ENCODE results near the gene MYO15B. TPM values are rescaled to one million over a fixed set of nuclear protein-coding genes. Genes with fewer than 3 reads are reported as not detected.

Gene MYO15B
- total and polyA plus RNA-seq, 2 of the 13 experiments (the other 11 are each of a cell fraction or from before 2014, with no cell fraction given), result 2.8 to 8.1 TPM

- no peak for DNase-seq (ENCODE audit: low spot score)
- Histone ChIP-seq H3K27ac (ENCODE audit: extremely low read length, insufficient read depth, low read length) (no peak overlapping the region), H3K9me3 (ENCODE audit: low read length) (no peaks in the 10 kb centered on the region), H2AFZ (ENCODE audit: low read length) (no peak overlapping the region), H4K20me1 (ENCODE audit: insufficient read depth, low read length) (no peaks in the 10 kb centered on the region; the same call in 1 of the 2 replicates), H3K79me2 (ENCODE audit: insufficient read depth, low read length) (no peaks in the 10 kb centered on the region), H3K27me3 (ENCODE audit: control insufficient read depth in 1 of 2, insufficient read depth in 2 of 2, low read length in 2 of 2) (no peaks in the 10 kb centered on the region), H3K4me3 (replicated peaks in 1 of 3; ENCODE audit: insufficient read depth in 1 of 3, low read depth in 2 of 3, low read length in 3 of 3) (no peak overlapping the region), H3K36me3 (replicated peaks in 1 of 2; ENCODE audit: control insufficient read depth in 1 of 2, insufficient read depth in 2 of 2, low read length in 2 of 2) (no peaks in the 10 kb centered on the region), H3K4me2 (ENCODE audit: low read depth, low read length) (no peak overlapping the region), H3K4me1 (ENCODE audit: insufficient read depth, low read length) (peaks cover 6% of the 10 kb centered on the region; the same call in 1 of the 2 replicates), H3K9ac (ENCODE audit: insufficient read depth, low read depth, low read length) (no peak overlapping the region)
- FAIRE-seq, result no peak
- no peak for TF ChIP-seq ZNF629 (CRISPR knock-in tag; conservative IDR thresholded peaks at IDR 0.05)
- TF ChIP-seq SMC3 (IDR thresholded peaks at IDR 0.05; ENCODE audit: low read length), result no peak
- TF ChIP-seq HNRNPLL (IDR thresholded peaks at IDR 0.05; ENCODE audit: low read depth, low read length, poor library complexity, severe bottlenecking), result no peak
- no peak for TF ChIP-seq DRAP1 (CRISPR knock-in tag; IDR thresholded peaks at IDR 0.05)
- TF ChIP-seq NR1H2 (CRISPR knock-in tag; IDR thresholded peaks at IDR 0.05; ENCODE audit: borderline replicate concordance, low read depth), result no peak
- no peak for TF ChIP-seq NPAS2 (CRISPR knock-in tag; IDR thresholded peaks at IDR 0.05; ENCODE audit: borderline replicate concordance)
- no peak for TF ChIP-seq ATF7-NPFF (CRISPR knock-in tag; IDR thresholded peaks at IDR 0.05; ENCODE audit: low read depth)
- no peak for TF ChIP-seq ZNF598 (CRISPR knock-in tag; IDR thresholded peaks at IDR 0.05; ENCODE audit: borderline replicate concordance)
- TF ChIP-seq DZIP1 (CRISPR knock-in tag; IDR thresholded peaks at IDR 0.05), result no peak
- no peak for TF ChIP-seq U2AF2 (IDR thresholded peaks at IDR 0.05; ENCODE audit: low read depth, low read length)
- ATAC-seq, result no peak
- POLR2A ChIA-PET, result interaction anchor here (2.0 to 3.7 kb wide), 2 partner anchors 11 to 12 kb away, joined by 12 read pairs; partner anchors contain the start of gene SMIM5
- intact Hi-C loops (cut with micrococcal nuclease; ENCODE audit: unreplicated experiment), result no loop called here
- CTCF ChIA-PET (ENCODE audit: low intra/inter-chr PET ratio, low total read pairs), result no interaction called here
- in situ Hi-C loops (cut with HindIII; ENCODE audit: extremely low pct_ligation_motif_present, low pct_unique_long_range_greater_than_20kb), result no loop called here
- 85% methylated on average over 8 of the region's 8 CpGs for WGBS (ENCODE audit: low lambda C conversion rate)
- no TSS peak for BruUV-seq (replicated peaks)
Observed at GRCh38 chr17:75622076-75622475, 34.5 kb downstream of the MYO15B start.

Data from HepG2 (cell line).